Measurements from ENCODE around the gene CCDC97.

GRCh38 chr19:41328842-41329225 lies 18.9 kb downstream of the CCDC97 start:
- TF ChIP-seq, protein P1, sequence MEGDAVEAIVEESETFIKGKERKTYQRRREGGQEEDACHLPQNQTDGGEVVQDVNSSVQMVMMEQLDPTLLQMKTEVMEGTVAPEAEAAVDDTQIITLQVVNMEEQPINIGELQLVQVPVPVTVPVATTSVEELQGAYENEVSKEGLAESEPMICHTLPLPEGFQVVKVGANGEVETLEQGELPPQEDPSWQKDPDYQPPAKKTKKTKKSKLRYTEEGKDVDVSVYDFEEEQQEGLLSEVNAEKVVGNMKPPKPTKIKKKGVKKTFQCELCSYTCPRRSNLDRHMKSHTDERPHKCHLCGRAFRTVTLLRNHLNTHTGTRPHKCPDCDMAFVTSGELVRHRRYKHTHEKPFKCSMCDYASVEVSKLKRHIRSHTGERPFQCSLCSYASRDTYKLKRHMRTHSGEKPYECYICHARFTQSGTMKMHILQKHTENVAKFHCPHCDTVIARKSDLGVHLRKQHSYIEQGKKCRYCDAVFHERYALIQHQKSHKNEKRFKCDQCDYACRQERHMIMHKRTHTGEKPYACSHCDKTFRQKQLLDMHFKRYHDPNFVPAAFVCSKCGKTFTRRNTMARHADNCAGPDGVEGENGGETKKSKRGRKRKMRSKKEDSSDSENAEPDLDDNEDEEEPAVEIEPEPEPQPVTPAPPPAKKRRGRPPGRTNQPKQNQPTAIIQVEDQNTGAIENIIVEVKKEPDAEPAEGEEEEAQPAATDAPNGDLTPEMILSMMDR (IDR thresholded peaks at IDR 0.05; ENCODE audit: poor library complexity), result no peak
- TF ChIP-seq EZH2phosphoT487 (IDR thresholded peaks at IDR 0.05; ENCODE audit: low read depth, severe bottlenecking, unreplicated experiment) (no peak), EZH2 (IDR thresholded peaks at IDR 0.05; ENCODE audit: borderline replicate concordance) (no peak)

All from hepatocyte (in vitro differentiated cells).